Tibial nerve (tissue), 3 donors: Measurements from ENCODE around the gene ASXL3.

Source experiments
- POLR2A ChIP-seq, 2 donors: fragments of 450-650 bp; IDR thresholded peaks; one replicate each; pipeline ENCODE4 v1.6.1; 2017; ENCODE audit warnings: antibody characterized with exemption in 2 of 2, mild to moderate bottlenecking in 2 of 2, moderate library complexity in 2 of 2
- TF ChIP-seq, protein P1 (sequence below), 5 experiments: fragments of 200-600 bp in 3 of 5; fragments of 450-650 bp in 2 of 5; sonication (generic) in 3 of 5; IDR thresholded peaks; one replicate each; pipeline ENCODE4 v1.5.1; 2016 to 2019; ENCODE audit warnings: antibody characterized with exemption in 5 of 5, mild to moderate bottlenecking in 3 of 5, moderate library complexity in 2 of 5

DNA sequence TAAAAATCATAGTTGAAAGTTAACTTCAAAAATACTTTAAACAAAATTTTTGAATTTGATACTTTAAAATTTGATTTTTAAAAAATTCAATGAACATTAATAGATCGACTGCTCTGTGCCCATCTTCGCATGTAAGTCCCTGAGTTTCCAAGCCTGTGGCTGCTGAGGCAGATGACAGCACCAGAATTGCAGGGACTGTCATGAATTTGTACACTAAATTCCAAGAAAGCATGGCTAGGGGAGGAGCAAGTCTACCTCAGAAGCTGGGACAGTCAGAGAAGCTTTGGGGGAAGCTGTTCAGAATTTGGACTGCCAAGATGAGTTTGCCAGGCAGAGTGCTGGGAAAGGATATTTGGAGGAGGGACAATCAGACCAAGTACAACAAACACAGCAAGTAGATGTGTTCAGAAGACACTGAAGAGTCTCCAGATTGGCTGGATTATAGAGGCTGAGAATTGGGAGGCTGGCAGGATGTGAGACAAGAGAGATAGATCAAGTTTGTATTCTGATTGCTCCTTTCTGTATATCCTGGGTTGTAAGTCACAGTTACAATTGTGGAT is 79.0 kb downstream of the ASXL3 start:
- TF ChIP-seq POLR2A (IDR thresholded peaks at IDR 0.05), result no peak
- TF ChIP-seq, protein P1, sequence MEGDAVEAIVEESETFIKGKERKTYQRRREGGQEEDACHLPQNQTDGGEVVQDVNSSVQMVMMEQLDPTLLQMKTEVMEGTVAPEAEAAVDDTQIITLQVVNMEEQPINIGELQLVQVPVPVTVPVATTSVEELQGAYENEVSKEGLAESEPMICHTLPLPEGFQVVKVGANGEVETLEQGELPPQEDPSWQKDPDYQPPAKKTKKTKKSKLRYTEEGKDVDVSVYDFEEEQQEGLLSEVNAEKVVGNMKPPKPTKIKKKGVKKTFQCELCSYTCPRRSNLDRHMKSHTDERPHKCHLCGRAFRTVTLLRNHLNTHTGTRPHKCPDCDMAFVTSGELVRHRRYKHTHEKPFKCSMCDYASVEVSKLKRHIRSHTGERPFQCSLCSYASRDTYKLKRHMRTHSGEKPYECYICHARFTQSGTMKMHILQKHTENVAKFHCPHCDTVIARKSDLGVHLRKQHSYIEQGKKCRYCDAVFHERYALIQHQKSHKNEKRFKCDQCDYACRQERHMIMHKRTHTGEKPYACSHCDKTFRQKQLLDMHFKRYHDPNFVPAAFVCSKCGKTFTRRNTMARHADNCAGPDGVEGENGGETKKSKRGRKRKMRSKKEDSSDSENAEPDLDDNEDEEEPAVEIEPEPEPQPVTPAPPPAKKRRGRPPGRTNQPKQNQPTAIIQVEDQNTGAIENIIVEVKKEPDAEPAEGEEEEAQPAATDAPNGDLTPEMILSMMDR (IDR thresholded peaks at IDR 0.05), result no peak
